Keratinocyte (primary cell): Measurements from ENCODE around the gene KRTAP4-7.

Experiments used
- EZH2 ChIP-seq: IDR thresholded peaks from one replicate; pipeline ENCODE4 v1.6.1; 2012; ENCODE audit warnings: inconsistent platforms, mild to moderate bottlenecking, low read length, moderate library complexity
- TF ChIP-seq, protein P1 (sequence below), 3 experiments: IDR thresholded peaks in 1 of 3; conservative IDR thresholded peaks in 1 of 3; optimal IDR thresholded peaks in 1 of 3; 2 replicates in 2 of 3; 3 replicates in 1 of 3; pipeline versions ENCODE3 to v1.5.1; 2011; ENCODE audit warnings: low read length in 3 of 3, mild to moderate bottlenecking in 3 of 3, moderate library complexity in 2 of 3, control low read depth in 1 of 3, inconsistent platforms in 1 of 3; ENCODE audit not compliant: insufficient read depth in 2 of 3; ENCODE audit errors: extremely low read depth in 1 of 3

DNA sequence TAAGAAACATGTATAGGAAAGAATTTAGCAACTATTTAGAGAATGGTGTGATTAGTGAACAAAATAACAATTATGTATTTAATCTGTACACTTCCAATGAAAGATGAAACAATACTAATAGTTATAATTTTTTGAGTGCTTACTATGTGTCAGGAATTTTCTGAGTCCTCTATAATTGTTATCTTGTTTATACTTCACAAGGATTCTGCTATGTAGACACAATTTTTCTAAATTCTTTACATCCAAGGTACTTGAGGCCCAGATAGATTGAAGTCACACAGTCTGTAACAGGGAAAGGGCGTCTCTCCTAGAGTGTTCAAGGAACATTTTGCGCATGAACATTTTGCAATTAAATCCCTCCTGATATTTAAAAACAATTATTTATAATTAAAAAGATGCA lies 41.1 kb downstream of the KRTAP4-7 start:
- TF ChIP-seq, protein P1, sequence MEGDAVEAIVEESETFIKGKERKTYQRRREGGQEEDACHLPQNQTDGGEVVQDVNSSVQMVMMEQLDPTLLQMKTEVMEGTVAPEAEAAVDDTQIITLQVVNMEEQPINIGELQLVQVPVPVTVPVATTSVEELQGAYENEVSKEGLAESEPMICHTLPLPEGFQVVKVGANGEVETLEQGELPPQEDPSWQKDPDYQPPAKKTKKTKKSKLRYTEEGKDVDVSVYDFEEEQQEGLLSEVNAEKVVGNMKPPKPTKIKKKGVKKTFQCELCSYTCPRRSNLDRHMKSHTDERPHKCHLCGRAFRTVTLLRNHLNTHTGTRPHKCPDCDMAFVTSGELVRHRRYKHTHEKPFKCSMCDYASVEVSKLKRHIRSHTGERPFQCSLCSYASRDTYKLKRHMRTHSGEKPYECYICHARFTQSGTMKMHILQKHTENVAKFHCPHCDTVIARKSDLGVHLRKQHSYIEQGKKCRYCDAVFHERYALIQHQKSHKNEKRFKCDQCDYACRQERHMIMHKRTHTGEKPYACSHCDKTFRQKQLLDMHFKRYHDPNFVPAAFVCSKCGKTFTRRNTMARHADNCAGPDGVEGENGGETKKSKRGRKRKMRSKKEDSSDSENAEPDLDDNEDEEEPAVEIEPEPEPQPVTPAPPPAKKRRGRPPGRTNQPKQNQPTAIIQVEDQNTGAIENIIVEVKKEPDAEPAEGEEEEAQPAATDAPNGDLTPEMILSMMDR (optimal IDR thresholded peaks at IDR 0.05 in 1 of 3, IDR thresholded peaks at IDR 0.05 in 1 of 3, conservative IDR thresholded peaks at IDR 0.05 in 1 of 3; ENCODE audit: extremely low read depth in 1 of 3, insufficient read depth in 2 of 3, low read length in 3 of 3): no peak
- TF ChIP-seq EZH2: no peak
